GM08714 (cell line): Measurements from ENCODE around the gene CRYGN.

ENCODE experiments used
- H3K4me3 ChIP-seq: fragments of 200-500 bp; sonication (Bioruptor generic); 2 replicates; pipeline ENCODE4 v1.5.1; 2014; ENCODE audit warnings: mild to moderate bottlenecking, low read length, inconsistent platforms
- ZNF274 ChIP-seq: IDR thresholded peaks from 2 replicates; pipeline ENCODE4 v1.6.1; 2012; ENCODE audit warnings: mild to moderate bottlenecking, low read depth, low read length

Gene CRYGN

DNA sequence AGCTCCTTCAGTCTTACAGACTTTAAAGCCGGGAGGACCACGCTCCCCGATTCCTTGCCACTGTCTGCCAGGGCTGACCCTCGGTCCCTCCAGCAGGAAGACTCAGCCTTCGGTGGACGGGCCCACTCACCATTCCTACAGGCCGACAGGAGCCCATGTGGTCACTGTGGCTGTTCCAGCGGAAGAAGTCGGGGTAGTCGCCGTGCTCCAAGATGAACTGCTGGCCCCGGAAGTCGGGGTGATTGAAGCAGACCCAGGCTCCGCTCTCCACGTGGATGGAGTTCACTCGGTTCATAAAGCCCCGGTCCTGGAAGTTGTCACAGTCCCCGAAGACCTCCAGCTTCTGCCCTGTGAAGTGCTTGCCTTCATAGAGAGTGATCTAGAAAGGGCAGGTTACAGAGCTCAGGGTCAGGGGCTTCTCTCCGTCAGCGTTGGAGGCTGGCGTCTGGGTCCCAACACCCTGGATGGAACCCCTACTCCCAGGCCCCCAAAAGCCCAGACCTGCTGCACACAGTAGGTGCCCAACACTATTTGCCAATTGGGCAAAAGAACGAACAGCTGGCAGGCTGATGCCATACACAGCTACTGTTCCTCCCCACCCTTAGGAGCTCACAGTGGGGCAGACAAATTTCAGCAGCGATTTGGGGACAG is 1.9 kb downstream of the CRYGN start:
- H3K4me3 ChIP-seq = no peak overlapping the region
- TF ChIP-seq ZNF274 = no peak

DNA sequence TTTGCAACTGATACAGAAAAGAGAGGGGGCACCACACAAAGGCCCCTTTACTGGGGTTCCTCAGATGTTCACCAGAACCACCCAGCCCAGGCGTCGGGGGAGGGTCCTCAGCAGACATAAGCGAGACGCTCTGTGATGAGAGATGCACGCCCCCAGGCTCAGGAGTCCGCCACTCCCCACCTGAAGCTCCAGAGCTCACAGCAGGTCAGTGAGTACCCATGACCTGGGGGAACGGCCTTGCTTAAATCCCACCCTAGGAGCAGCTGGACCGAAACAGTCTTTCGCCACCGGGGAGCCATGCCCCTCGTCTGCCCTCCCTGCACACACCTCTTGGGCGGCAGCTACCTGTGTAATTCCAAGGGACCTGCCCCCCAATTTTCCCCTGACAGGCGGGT is 2.8 kb downstream of the CRYGN start:
- no peak for TF ChIP-seq ZNF274
- no peak overlapping the region for H3K4me3 ChIP-seq

DNA sequence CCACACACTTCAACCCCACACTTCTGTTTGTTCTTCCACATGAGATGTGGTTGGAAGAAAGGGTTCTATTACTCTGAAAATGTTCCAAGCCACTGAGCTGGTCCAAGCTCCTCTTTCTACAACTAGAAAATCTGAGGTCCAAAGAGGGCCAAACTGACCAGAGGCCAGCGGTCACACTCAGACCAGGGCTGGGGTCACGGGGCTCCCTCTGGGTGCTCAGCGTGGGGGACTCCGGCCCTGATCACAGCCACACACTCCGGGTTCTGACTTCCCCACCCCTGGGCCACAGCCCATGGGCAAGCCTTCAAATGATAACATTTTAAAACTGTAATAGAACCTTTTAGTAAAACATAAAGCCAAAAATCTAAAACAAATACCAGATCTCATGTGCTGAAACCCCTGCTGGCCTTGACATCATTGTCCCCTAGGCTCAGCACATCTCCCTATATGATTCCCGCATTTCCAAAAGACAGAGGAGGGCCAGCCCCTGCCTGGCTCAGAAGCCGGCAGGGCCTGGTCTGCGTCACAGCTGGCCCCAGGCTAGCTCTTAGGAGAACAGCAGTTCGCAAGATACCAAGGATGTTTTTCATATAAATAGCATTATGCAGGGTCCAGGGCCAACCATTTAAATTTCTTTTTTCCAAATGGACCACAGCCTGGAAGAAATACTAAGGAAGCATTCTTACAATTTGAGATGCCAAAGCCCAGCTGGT is 3.3 kb downstream of the CRYGN start:
- H3K4me3 ChIP-seq = no peak overlapping the region
- TF ChIP-seq ZNF274 = no peak

DNA sequence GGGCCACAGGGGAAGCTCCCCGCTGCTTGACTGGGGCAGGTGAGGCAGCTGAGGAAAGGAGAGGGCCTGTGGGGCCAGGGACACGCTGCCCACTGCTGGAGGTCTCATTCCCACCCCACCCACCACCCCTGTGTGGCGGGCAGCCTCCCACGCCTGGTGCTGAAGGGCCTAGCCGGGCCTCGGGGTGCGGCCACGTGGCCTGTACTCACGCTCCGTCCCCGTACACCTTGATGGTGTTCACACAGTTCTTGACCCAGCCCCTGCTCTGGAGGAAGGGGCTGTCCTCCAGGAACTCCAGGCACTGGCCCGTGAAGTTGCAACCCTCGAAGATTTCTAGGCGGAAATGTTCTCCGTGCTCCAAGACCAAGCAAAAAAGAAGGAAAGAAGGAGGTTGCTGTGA is 4.0 kb downstream of the CRYGN start:
- no peak overlapping the region for H3K4me3 ChIP-seq
- no peak for TF ChIP-seq ZNF274

DNA sequence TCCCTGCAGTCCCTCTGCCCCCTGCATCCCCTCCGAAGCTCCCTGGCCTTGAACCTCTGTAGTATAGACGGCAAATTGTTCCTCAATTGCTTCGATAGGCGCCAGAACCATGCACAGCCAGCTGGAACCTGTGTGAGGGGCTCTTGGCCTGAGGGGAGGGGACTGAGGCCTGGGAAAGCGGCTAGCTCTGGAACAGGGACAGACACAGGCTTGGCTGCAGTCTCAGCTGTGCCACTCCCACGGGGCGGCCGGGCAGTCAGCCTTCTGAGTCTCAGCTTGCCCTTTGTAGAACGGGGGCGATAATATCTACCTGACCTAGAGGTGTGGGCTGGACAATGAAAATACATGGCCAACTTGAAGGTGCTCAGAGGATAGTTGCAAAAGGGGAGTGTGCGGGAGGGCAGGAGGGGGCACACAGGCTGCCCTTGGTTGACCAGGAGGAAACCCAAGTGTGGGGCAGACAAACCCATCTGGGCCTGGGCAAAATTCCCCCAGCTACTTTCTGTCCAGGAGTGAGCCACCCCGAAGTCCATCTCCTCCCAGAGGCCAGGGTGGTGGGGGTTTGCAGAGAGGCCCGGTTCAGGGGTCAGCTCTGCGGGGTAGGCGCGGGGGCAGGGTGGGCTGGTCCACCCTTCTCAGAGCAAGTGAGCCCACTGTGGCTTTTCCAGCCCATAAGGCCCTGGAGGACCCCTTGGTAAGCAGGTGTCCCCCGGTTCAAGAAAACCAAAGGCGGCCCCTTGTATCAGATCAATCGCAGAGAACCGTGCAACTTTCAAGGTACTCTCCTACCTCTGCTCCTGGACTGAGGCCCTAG is 4.6 kb downstream of the CRYGN start:
- TF ChIP-seq ZNF274 = no peak
- no peak overlapping the region for H3K4me3 ChIP-seq

DNA sequence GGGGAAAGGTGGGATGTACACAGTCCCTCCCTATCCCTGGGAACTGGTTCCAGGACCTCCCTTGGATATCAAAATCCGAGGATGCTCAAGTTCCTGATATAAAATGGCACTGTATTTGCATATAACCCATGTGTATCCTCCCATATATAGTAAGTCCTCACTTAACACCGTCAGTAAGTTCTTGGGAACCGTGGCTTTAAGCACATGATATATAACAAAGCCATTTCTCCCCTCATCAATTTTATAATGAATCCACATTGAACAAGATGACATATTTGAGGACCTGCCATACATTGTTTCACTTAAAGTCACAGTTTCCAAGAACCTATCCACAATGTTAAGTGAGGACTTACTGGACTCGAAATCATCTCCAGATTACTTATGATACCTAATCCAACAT is 5.4 kb downstream of the CRYGN start:
- TF ChIP-seq ZNF274 = no peak

DNA sequence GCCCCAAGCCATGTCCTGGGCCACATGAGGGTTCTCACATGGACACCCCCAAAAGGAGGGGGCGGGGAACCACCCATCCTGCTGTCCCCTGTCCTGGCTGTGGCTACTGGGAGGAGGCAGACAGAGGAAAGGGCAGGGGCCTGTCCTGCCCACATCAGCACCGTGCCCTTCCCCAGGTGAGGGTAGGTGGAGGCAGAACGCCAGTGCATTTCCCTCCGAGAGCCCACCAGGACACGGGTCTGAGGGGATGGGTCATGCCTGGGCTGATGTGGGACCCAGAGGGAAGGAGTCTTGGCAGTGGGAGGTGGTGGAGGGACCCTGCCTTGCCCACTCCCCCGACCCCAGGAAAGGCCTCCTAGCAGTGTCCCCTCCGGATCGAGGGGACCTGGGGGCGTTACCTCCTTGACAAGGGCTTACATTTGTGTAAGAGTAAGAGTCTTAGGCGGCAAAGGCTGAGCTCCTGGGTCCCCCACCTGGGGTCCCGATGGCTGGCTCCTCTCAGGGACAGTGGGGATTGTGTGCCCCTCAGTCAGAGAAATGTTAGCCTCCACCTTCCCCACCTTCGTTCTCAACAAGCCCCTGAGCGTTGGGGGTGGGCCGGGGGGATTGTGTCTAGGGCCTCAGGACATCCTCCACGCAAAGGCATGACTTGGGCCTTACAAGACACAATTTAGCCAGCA is 6.1 kb downstream of the CRYGN start:
- H3K4me3 ChIP-seq = no peak overlapping the region

More for the DNA sequence above, 5.4 kb downstream of the CRYGN start:
- H3K4me3 ChIP-seq = no peak overlapping the region

DNA sequence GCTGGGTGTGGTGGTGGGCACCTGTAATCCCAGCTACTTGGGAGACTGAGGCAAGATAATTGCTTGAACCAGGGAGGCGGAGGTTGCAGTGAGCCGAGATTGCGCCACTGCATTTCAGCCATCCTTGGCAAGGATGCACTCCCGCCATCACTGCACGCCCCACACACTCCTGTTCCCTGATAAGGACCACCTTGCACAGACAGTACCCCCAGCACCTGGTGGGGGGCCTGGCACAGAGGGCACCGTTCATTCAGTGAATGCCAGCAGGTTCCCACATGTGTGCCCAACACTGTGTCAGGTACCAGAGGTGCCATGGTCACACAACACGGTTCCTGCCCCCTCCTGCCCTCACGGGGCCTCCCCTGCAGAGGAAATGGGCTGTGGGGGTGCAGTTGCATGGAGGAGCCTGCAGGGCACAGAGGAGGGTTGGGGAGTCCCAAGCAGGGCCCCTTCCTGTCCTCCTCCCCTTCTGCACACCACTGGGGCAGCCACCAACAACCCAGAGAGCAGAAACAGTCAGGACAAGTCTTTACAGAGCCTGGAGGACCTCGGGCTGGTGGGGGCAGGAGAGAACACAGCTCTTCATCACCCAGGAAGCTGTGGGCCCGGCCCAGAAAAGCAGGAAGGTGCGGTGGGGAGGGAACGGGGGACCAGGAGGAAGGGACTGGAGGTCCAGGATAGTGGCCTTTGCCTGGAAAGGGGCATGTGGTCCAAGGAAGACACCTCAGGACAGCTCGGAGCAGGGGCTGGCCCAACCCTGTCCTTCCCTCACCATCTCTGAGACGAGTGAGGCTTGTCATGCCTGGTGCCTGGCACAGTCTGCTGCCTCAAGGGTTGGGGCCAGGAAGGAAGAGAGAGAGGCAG is 7.1 kb downstream of the CRYGN start:
- H3K4me3 ChIP-seq = no peak overlapping the region

More for the DNA sequence above, 6.1 kb downstream of the CRYGN start:
- no peak for TF ChIP-seq ZNF274

DNA sequence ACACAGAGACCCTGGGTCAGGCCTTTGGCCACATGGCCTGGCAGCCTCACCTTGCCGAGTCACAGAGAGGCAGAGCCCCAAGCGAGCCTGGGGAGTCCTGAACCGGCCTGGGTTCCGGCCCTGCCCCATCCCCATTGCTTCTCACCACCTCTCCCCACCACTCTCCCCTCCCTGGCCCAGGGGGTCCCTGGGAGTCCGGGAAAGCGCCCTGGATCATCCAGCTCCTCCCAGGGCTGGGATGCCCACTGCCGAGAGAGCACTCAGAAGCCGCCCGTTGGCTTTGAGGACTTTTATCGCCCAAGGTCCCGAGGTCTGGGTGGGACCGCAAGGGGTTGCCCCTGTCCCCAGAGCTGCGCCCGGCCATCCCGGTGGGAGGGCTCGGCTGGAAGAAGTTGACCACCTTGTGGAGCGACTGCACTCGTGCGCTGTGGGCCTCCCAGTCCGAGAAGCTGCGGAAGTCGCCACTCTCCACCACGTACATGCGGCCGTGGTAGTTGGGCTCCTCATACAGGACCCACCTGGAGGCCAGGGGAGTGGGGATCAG is 8.1 kb downstream of the CRYGN start:
- no peak overlapping the region for H3K4me3 ChIP-seq
- TF ChIP-seq ZNF274 = no peak

More for the DNA sequence above, 7.1 kb downstream of the CRYGN start:
- TF ChIP-seq ZNF274 = no peak

DNA sequence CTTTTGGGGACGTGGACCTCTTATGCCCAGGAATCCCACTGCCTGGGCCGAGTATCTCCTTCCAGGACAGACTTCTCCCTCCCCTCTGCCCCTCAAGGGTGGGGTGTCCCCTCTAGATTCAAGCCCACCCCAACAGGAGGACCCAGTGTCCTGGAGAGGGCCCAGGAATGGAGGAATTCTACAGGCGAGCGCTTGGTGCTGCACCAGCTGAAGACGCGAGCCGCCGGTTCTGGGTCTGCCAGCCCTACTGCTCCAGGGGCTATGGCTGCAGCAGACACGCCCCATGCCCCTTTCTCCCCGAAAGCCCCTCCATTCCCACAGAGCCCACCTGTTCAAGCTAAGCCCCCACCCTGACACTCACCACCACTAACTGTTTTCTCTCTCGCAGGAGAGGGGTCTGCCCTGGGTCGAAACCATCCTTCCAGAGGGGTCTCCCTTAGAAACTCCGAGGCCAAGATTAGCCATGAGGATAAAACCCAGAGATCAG is 8.6 kb downstream of the CRYGN start:
- H3K4me3 ChIP-seq = no peak overlapping the region
- no peak for TF ChIP-seq ZNF274

DNA sequence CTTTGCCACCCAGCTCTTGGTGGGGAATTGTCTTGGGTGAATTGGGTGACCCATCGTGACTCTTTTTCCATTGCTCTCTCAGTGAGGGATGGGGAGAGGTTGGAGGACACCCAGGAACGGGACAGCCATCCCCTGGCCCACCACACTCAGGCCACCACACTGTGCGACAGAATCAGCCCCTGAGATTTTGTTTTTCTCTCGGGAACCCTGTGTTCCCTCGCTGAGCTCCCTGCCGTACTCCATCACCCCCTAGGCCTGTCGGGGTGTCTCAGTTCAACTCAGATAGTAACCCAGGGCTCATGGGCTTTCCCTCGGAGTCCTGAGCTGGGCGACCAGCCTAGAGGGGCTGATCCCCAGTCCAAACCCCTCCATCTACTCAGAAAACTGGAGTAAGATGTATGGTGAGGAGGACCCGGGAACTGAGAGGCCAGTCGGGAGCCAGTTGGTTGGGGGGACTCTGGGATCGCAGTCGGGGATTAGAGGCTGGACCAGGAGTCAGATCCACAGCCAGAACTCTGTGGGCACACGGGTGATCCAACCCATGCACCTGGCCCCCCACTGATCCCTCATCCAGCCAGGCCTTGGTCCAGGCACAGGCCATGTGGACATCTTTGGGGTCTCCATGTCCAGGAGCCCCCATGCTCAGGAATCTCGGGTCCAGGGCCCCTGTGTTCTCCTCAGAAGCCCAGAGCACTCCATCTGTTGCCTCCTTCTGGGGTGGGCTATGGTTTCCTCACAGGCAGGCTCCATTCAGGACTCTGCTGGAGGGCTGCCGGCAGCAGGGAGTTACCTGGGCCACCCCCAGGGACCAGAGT is 9.3 kb downstream of the CRYGN start:
- H3K4me3 ChIP-seq = no peak overlapping the region
- no peak for TF ChIP-seq ZNF274
